Stimulated activated naive CD4-positive, alpha-beta T cell (primary cell): ENCODE results near the gene GJA5.

Experiments used
- DNase-seq, 6 experiments: peaks; one replicate each; lab custom pipeline; 2025; lab: John Stamatoyannopoulos, UW

The GJA5 gene

DNA sequence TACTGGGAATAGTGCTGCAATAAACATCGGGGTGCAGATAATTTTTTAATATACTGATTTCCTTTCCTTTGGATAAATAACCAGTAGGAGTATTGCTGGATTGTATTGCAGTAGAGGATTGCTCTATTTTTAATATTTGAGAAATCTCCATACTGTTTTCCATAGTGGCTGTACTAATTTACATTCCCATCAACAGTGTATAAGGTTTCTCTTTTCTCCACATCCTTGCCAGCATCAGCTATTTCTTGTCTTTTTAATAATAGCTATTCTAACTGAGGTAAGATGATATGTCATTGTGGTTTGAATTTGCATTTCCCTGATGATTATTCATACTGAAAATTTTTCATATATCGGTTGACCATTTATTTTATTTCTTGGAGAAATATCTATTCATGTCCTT, 31.1 kb downstream of the GJA5 start:
- no peak for DNase-seq

DNA sequence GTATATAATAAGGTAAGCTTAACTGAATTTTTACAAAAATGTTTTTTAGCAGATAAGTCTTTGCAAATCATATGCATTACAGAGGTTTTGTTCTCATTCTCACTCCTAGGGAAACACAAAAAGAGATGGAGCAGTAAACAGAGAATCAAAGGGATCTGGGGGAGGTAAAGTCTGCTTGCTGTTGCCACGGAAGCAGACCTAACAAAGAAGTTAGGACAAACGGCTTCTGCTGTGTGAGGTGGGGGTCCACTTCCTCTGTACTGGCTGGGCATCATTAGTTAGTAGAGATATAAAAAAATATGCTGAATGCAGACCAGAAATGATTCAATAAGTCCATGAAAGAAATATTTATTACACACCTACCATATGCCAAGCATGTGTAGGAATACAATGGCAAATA, 34.2 kb downstream of the GJA5 start:
- no peak for DNase-seq

DNA sequence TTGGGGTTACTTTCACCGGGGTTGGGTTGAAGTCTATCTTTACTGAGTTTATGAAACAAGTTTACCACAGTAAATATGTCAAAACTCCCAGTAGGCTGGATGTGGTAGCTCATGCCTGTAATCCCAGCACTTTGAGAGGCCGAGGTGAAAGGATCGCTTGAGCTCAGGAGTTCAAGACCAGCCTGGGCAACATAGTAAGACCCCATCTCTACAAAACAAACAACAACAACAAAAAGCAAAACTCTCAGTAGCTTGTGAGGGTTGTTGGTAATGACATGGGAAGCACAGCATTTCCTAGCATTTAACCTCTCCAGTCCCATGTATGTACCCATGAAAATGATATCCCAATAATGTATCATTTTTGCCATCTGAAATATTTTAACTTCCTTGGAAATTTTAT, 34.7 kb downstream of the GJA5 start:
- DNase-seq = no peak

DNA sequence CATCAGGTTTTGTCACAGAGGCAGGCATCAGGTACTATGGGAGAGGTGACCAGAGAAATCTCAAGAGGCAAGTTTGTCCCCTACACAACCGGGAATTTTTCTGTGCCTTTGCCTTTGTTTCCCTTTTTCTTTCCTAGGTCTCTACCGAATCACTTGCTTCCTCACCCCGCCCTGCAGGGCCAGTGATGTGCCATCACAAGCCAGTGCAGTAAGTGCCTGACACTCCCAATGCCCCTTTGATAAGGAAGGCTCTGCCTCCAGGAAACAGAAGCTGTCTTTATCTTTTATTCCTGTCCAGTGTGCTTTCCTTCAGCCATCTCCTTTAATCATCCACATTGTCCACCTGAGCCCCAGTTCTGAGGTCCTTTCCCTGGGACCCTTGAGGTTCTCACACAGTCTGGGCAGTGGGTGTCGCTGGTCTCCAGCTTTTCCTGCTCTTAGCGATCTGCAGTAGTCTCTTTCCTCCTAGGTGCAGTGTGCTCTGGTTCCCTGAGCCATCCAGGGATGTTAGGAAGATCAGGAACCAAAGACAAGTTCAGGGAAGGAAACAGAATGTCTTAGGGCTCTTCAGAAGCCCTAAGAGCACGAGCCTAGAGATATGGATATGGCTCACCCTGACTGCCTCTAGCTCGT, 36.6 kb downstream of the GJA5 start:
- DNase-seq = peak in 5 of 6 experiments; percentile 2 to 26 (median 6)

DNA sequence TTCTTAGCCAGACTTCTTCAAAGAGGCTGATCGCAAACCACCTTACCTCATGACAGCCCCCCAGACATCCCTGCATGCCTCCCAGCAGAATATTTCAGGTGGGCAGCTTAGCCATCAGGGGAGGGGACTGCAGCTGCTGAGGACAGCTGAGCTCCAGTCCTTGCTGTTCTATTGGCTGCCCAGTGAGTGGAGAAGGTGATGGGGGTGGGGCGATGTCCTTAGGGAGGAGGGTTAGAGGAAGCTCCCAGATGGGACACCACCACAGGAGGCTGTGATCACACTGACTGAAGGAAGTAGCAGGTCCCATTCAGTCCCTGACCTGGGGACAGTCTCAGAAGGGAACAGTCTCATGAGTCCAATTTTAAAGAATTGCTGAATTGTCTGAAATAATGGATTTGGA, 38.3 kb downstream of the GJA5 start:
- no peak for DNase-seq

DNA sequence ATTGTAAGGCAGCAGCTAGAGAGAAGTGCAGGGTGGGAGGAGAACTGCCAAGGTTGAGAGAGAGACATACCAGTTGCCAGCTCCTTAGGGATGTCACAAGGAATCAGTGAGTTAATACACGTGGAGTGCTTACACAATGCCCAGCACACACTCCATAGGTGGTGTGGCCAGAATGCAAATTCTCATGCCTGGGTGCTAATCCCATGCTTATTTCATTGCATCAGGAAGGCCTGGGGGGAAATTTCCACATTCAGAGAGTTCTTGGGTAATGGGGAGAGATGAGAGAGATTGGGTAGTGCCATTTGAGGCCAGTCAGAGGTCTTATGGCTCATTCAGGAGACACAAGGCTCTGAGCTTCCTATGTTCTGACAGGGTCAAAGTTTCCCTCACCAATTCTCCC, 38.7 kb downstream of the GJA5 start:
- DNase-seq = no peak

DNA sequence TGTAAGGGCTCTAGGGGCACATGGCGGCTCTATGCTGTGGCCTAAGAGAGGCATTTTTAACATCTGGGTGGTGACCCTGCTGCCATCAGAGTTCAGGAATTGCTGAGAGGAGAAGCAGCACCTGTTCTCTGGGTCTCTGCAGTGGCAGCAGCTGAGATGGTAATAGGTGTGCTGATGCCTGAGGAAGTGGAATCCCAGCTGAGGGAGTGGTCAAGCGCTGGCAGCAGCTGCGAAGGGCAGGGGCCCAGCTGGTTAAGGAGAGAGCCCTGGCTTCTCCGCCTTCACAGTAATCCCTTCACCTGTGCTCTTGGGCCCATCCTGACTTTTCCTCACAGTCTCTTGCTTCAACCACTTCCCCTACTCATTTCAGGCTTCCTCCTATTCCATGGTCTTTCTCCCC, 39.8 kb downstream of the GJA5 start:
- no peak for DNase-seq

DNA sequence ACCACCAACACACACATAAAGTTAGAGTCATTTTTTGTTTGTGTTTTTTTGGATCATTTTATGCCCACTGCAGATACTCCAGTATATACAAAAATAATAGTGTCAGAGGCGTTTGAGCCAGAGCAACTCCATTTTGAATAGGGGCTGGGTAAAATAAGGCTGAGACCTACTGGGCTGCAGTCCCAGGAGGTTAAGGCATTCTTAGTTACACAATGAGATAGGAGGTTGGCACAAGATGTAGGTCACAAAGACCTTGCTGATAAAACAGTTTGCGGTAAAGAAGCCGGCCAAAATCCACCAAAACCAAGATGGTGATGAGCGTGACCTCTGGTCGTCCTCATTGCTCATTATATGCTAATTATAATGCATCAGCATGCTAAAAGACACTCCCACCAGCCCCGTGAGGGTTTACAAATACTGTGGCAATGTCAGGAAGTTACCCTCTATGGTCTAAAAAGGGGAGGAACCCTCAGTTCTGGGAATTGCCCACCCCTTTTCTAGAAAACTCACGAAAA, 40.6 kb downstream of the GJA5 start:
- no peak for DNase-seq

DNA sequence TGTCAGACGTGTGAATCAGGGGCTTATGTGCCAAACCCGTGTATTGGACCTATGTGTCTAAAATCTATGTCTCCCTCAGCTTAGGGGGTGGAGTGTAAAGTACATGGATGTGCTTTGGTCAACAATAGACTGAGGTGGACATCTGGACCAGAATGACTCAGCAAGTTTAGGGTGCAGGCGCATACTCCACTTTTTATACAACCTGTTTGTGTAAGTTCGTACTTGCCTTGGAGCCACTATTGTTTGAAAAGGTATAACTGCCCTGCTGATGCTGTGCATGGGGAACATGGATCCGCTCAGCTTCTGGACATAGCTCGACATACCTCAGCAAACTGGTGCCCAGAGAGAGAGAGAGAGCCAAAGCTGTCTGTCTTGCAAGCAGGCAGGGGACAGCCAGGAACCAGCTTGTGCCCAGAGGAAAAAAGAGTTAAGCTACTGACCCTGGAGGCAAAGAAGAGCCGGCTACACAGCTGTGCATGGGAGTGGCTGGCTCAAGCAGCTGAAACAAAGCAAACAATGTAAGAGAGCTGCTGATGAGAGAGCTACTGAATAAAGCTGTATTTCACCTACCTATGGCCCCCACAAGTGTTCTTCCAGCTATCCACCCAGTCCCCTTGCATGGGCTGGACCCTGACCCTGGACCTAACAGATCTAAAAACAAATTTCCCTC, 41.2 kb downstream of the GJA5 start:
- no peak for DNase-seq

DNA sequence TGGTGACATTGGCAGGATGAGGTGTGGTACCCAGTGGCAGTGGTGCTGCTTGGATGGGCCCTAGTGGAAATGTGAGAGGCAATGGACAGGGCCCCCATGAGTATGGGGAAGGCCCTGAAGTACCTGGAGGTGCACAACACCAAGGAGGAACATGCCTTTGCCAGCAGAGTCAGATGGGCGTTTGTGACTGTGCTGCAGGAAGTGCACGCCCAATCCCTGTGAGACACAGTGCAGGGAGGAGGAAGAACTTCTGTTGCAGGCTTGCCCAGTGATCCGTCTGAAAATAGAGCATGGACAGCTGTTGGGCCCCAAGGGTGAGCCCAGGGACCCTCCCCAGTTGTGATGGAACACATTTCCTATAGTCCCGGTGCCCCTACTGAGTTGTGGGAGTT, 42.7 kb downstream of the GJA5 start:
- DNase-seq = no peak

DNA sequence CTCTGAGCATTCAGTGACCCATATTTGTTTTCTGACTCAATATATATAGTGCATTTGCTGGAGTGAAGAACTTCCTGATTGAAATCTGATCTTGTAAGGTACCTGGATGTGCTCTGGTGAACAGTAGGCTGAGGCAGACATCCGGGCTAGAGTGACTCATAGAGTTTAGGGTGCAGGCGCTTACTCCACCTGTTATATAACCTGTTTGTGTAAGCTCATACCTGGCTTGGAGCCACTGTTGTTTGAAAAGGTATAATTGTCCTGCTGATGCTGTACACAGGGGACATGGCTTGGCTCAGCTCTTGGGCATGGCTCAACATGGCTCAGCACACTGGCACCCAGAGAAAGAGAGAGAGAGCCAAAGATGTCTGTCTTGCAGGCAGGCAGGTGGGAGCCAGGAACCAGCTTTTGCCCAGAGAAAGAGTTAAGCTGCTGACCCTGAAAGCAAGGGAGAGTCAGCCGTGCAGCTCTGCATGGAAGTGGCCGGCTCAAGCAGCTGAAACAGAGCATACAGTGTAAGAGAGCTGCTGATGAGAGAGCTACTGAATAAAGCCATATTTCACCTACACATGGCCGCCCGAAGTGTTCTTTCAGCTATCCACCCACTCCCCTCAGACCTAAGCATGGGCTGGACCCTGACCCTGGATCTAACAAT, 43.2 kb downstream of the GJA5 start:
- DNase-seq = no peak

DNA sequence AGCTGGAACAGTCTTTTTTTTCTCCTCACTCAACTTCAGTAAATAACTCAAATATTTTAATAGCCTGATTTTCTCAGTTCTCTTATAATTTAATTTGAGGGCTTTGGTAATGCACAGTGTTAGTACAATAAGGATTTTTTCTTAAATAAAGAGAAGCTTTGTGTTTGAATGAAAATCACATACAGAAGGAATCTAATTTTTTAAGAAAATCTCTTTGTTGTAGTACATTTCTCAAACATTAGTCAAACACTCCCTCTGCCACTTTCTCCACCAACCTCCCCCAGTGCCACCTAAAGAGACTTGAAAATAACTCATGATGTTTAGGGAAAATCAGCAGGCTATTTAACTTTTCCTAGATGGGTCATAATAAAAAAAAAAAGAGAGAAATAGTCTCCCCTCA, 47.8 kb downstream of the GJA5 start:
- DNase-seq = no peak
